Lung (tissue), 12 donors: ENCODE measurements around the gene RASL10B. TPM values are rescaled to one million over a fixed set of nuclear protein-coding genes. Genes with fewer than 3 reads are reported as not detected.

ENCODE experiments used
- ATAC-seq: fragments of 200-7000 bp; cut with Tn5 transposase; one replicate; pipeline ENCODE4 v1.9.1; 2020; ENCODE audit warnings: moderate number of reproducible peaks; ENCODE audit not compliant: insufficient read depth, low FRiP score
- DNase-seq, 3 donors: peaks; one replicate each; pipeline ENCODE4 v3.0.0-alpha.2; 2013 to 2017
- H3K27ac ChIP-seq, 2 donors: one replicate each; pipeline ENCODE4 v1.5.1; 2013; ENCODE audit warnings: mild to moderate bottlenecking in 2 of 2, moderate library complexity in 2 of 2, control low read depth in 1 of 2, inconsistent platforms in 1 of 2, low read depth in 1 of 2, low read length in 1 of 2
- H3K27me3 ChIP-seq, 3 donors: one replicate each; pipeline ENCODE4 v1.5.1; 2013; ENCODE audit warnings: low read length in 2 of 3; ENCODE audit not compliant: control insufficient read depth in 3 of 3, insufficient read depth in 3 of 3
- H3K36me3 ChIP-seq, 4 donors: one replicate each; pipeline ENCODE4 v1.5.1; 2013; ENCODE audit warnings: low read length in 4 of 4, mild to moderate bottlenecking in 1 of 4, moderate library complexity in 1 of 4; ENCODE audit not compliant: control insufficient read depth in 4 of 4, insufficient read depth in 4 of 4
- H3K4me1 ChIP-seq, 5 donors: one replicate each; pipeline ENCODE4 v1.5.1; 2013; ENCODE audit warnings: low read length in 5 of 5, mild to moderate bottlenecking in 2 of 5, moderate library complexity in 1 of 5; ENCODE audit not compliant: control insufficient read depth in 5 of 5, insufficient read depth in 5 of 5
- H3K4me3 ChIP-seq: one replicate; pipeline ENCODE4 v1.5.1; 2013; ENCODE audit warnings: mild to moderate bottlenecking, control low read depth, moderate library complexity
- H3K9ac ChIP-seq, 2 donors: one replicate each; pipeline ENCODE4 v1.5.1; 2013; ENCODE audit warnings: low read length in 2 of 2, control low read depth in 1 of 2; ENCODE audit not compliant: insufficient read depth in 1 of 2
- H3K9me3 ChIP-seq, 4 donors: one replicate each; pipeline ENCODE4 v1.5.1; 2013; ENCODE audit warnings: low read length in 3 of 4, mild to moderate bottlenecking in 1 of 4, moderate library complexity in 1 of 4; ENCODE audit not compliant: control insufficient read depth in 4 of 4, insufficient read depth in 3 of 4
- WGBS, 2 donors: extraction: QIAGEN DNeasy Blood & Tissue Kit; methylation state at CpG; one replicate each; pipeline ENCODE4 v1.1.7; 2013; 5-methylcytosine and 5-hydroxymethylcytosine counted together
- polyA plus RNA-seq, 2 donors: library from polyadenylated mRNA; stranded (reverse); fragments of 200-250 nt; gene quantifications; one replicate each; pipeline ENCODE4 v1.2.1, GENCODE V29; 2013
- total RNA-seq, 2 donors: library from RNA; depleted of rRNA in 1 of 2; stranded (reverse); fragments of >200 nt in 1 of 2; gene quantifications; one replicate each; pipeline ENCODE4 v1.2.1, GENCODE V29; 2014 to 2021
- TF ChIP-seq, protein P1 (sequence below): IDR thresholded peaks from 2 replicates; pipeline ENCODE4 v1.5.1; 2012; ENCODE audit warnings: mild to moderate bottlenecking; ENCODE audit errors: control extremely low read depth, extremely low read depth
- donor health status: control.
- donor health status: control.
- donor health status: Bipolar disorder and iron deficiency.
- donor health status: healthy.
- donor health status: DM: yes; HTN: yes; CAD: no.

The RASL10B gene
- total and polyA plus RNA-seq, 4 donors: 0.57 to 1.00 (median 0.80) TPM; not detected in 1

DNA sequence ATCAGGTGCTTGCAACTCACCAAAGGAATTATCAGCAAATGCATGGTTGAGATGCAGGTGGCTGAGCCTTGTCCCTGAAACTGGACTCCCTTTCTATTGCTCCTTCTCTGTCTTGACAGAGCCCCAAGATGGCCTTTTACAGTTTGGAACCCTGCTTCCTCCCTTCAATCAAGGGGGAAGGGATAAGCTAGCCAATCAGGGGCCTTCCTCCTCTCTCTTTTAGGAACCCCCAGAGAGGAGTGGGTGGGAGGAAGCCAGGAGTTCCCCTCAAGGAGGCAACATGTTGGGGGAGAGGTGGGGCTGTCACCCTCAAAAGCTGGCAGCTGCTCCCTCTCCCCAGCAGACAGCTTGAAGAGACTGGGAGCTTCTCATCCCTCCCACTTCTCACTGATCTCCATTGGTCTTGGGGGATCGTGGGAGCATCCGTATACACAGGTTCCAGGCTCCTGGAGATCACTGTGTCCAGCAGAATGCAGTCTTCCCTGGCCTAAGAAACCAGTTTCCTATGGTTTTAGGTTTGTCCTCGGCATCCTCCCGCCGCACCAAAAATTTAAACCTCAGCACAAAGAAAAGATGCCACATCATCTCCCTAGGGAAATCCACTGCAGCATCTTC is 7.2 kb downstream of the RASL10B start:
- Histone ChIP-seq H3K4me1 (peaks cover 0 to 9% (median 2%) of the 10 kb centered on the region in 5 donors), H3K36me3 (no peaks in the 10 kb centered on the region), H3K27me3 (peaks cover 4 to 28% (median 17%) of the 10 kb centered on the region in 3 donors), H3K27ac (no peak overlapping the region), H3K9ac (no peak overlapping the region), H3K9me3 (peaks cover 0 to 4% (median 0%) of the 10 kb centered on the region in 4 donors), H3K4me3 (no peak overlapping the region)
- DNase-seq (no peak), ATAC-seq (no peak)
- WGBS, 2 donors: 87 to 89% methylated on average over 5 of the region's 5 CpGs
- TF ChIP-seq, protein P1, sequence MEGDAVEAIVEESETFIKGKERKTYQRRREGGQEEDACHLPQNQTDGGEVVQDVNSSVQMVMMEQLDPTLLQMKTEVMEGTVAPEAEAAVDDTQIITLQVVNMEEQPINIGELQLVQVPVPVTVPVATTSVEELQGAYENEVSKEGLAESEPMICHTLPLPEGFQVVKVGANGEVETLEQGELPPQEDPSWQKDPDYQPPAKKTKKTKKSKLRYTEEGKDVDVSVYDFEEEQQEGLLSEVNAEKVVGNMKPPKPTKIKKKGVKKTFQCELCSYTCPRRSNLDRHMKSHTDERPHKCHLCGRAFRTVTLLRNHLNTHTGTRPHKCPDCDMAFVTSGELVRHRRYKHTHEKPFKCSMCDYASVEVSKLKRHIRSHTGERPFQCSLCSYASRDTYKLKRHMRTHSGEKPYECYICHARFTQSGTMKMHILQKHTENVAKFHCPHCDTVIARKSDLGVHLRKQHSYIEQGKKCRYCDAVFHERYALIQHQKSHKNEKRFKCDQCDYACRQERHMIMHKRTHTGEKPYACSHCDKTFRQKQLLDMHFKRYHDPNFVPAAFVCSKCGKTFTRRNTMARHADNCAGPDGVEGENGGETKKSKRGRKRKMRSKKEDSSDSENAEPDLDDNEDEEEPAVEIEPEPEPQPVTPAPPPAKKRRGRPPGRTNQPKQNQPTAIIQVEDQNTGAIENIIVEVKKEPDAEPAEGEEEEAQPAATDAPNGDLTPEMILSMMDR: no peak

DNA sequence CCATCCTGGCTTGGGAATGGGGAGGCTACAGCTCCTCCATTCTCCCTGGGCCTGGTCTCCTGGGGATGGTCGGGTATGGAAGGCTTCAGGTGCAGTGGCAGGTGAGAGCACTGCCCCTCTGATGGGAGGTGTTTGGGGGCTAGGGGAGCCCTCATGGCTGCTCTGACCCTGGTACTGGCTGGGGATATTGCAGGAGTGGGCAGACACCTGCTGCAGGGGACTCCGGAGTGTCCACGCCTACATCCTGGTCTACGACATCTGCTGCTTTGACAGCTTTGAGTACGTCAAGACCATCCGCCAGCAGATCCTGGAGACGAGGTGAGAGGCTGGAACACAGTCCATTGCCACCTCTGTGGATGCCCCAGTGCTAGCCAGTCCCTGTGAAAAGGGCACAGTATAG is 8.8 kb downstream of the RASL10B start:
- peaks cover 4 to 28% (median 17%) of the 10 kb centered on the region in 3 donors for H3K27me3 ChIP-seq
- ATAC-seq (no peak), DNase-seq (no peak)
- no peak overlapping the region for H3K4me3 ChIP-seq
- TF ChIP-seq, protein P1: no peak
- H3K27ac ChIP-seq: no peak overlapping the region
- WGBS, 2 donors: 92 to 94% methylated on average over 7 of the region's 7 CpGs
- H3K9ac ChIP-seq: no peak overlapping the region
- H3K4me1 ChIP-seq: peaks cover 0 to 9% (median 3%) of the 10 kb centered on the region in 5 donors
- peaks cover 0 to 4% (median 0%) of the 10 kb centered on the region in 4 donors for H3K9me3 ChIP-seq
- no peaks in the 10 kb centered on the region for H3K36me3 ChIP-seq

DNA sequence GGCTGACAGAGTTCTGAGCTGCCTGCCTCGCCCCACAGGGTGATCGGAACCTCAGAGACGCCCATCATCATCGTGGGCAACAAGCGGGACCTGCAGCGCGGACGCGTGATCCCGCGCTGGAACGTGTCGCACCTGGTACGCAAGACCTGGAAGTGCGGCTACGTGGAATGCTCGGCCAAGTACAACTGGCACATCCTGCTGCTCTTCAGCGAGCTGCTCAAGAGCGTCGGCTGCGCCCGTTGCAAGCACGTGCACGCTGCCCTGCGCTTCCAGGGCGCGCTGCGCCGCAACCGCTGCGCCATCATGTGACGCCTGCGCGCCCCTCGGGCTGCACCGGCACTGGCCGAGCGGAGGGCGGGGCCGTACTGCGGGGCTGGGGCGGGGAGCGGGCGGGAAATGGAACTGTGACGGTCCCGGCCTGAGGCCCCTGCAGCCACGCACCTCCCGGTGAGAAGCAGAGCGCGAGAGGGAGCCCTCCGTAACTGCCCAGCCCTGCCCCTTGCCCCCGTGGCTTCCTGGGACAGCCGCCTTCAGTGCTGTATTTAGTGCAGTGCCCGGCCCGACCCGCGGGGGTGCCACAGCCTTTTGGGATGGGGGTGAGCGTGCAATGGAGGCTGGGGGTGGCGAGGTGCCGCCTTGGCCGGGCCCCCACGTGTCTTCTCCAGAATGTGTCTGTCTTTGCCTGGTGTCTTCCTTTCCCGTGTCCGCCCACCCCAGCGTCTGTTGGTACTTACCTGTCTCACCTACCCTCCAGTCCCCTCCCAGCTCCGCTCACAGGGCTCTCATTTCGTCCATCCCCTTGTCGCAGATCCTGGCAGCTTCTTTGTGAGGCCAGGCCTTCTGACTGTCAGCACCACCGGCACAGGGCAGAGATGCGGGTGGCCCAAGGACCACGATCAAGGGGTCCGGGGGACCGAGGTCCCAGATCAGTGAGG is 9.8 kb downstream of the RASL10B start:
- Histone ChIP-seq H3K9ac (no peak overlapping the region), H3K36me3 (no peaks in the 10 kb centered on the region), H3K9me3 (peaks cover 0 to 4% (median 0%) of the 10 kb centered on the region in 4 donors), H3K4me3 (no peak overlapping the region), H3K27me3 (peaks cover 4 to 28% (median 17%) of the 10 kb centered on the region in 3 donors), H3K4me1 (peaks cover 0 to 9% (median 3%) of the 10 kb centered on the region in 5 donors), H3K27ac (no peak overlapping the region)
- WGBS, 2 donors: 18 to 19% methylated on average over 71 to 73 of the region's 73 CpGs
- ATAC-seq (peak; percentile 36), DNase-seq (peak in 1 of 3 donors; percentile 32)
- TF ChIP-seq, protein P1: no peak
